Measurements from ENCODE around the gene HEXD. TPM values are rescaled to one million over a fixed set of nuclear protein-coding genes. Genes with fewer than 3 reads are reported as not detected.

Gene HEXD
- polyA plus RNA-seq, 1 experiment: 9.1 TPM

- no peaks in the 10 kb centered on the region for H3K27me3 ChIP-seq (ENCODE audit: control insufficient read depth, insufficient read depth, low read length)
- no peak for TF ChIP-seq CTCF (IDR thresholded peaks at IDR 0.05; ENCODE audit: low read depth, low read length)
- ChIA-PET CTCF (no interaction called here), POLR2A (no interaction called here)
- no peak overlapping the region for H3K27ac ChIP-seq (ENCODE audit: low read depth, low read length)
- no peaks in the 10 kb centered on the region; the same call in 1 of the 2 replicates for H3K9me3 ChIP-seq (ENCODE audit: control insufficient read depth, insufficient read depth, low read length)
- no peak for DNase-seq (ENCODE audit: low read depth, low spot score)
- H3K4me3 ChIP-seq (ENCODE audit: low read depth, low read length): no peak overlapping the region
These were observed 21.8 kb downstream of the HEXD start for GRCh38 chr17:82439829-82440365.

- Histone ChIP-seq H3K27ac (ENCODE audit: low read depth, low read length) (no peak overlapping the region), H3K27me3 (ENCODE audit: control insufficient read depth, insufficient read depth, low read length) (no peaks in the 10 kb centered on the region), H3K4me3 (ENCODE audit: low read depth, low read length) (no peak overlapping the region), H3K9me3 (ENCODE audit: control insufficient read depth, insufficient read depth, low read length) (no peaks in the 10 kb centered on the region; the same call in 1 of the 2 replicates)
- ChIA-PET CTCF (no interaction called here), POLR2A (no interaction called here)
- DNase-seq (ENCODE audit: low read depth, low spot score): no peak
- no peak for TF ChIP-seq CTCF (IDR thresholded peaks at IDR 0.05; ENCODE audit: low read depth, low read length)
These were observed 22.4 kb downstream of the HEXD start for GRCh38 chr17:82440469-82440981.

- Histone ChIP-seq H3K9me3 (ENCODE audit: control insufficient read depth, insufficient read depth, low read length) (no peaks in the 10 kb centered on the region; the same call in 1 of the 2 replicates), H3K4me3 (ENCODE audit: low read depth, low read length) (no peak overlapping the region), H3K27ac (ENCODE audit: low read depth, low read length) (no peak overlapping the region), H3K27me3 (ENCODE audit: control insufficient read depth, insufficient read depth, low read length) (no peaks in the 10 kb centered on the region)
- TF ChIP-seq CTCF (IDR thresholded peaks at IDR 0.05; ENCODE audit: low read depth, low read length): no peak
- POLR2A ChIA-PET: no interaction called here
- no peak for DNase-seq (ENCODE audit: low read depth, low spot score)
- CTCF ChIA-PET: no interaction called here
These were observed 23.0 kb downstream of the HEXD start for GRCh38 chr17:82440991-82441627.

GRCh38 chr17:82441691-82442487 is 23.7 kb downstream of the HEXD start:
- Histone ChIP-seq H3K9me3 (ENCODE audit: control insufficient read depth, insufficient read depth, low read length) (no peaks in the 10 kb centered on the region; the same call in 1 of the 2 replicates), H3K27ac (ENCODE audit: low read depth, low read length) (no peak overlapping the region), H3K27me3 (ENCODE audit: control insufficient read depth, insufficient read depth, low read length) (no peaks in the 10 kb centered on the region), H3K4me3 (ENCODE audit: low read depth, low read length) (no peak overlapping the region)
- ChIA-PET CTCF (no interaction called here), POLR2A (interaction anchor here (0.6 kb wide), 1 partner anchor 78 kb away, joined by 3 read pairs; no protein-coding TSS in a partner anchor)
- no peak for TF ChIP-seq CTCF (IDR thresholded peaks at IDR 0.05; ENCODE audit: low read depth, low read length)
- no peak for DNase-seq (ENCODE audit: low read depth, low spot score)
